Loucy (cell line): ENCODE measurements around the gene ENOX1.

ENCODE experiments used
- H2AFZ ChIP-seq: fragments of 200-600 bp; sonication (generic); 2 replicates; pipeline ENCODE4 v1.6.0; 2016; ENCODE audit warnings: antibody characterized with exemption, mild to moderate bottlenecking, low read length, moderate library complexity
- H3F3A ChIP-seq: fragments of 200-600 bp; 2 replicates; pipeline ENCODE4 v1.6.0; 2016; ENCODE audit warnings: antibody characterized with exemption, low read depth, mild to moderate bottlenecking
- H3K27me3 ChIP-seq: fragments of 200-600 bp; sonication (generic); 2 replicates; pipeline ENCODE4 v1.6.1; 2014; ENCODE audit warnings: low read length, mild to moderate bottlenecking; ENCODE audit not compliant: insufficient read depth, poor library complexity, severe bottlenecking
- H3K36me3 ChIP-seq: fragments of 200-600 bp; sonication (generic); 2 replicates; pipeline ENCODE4 v1.6.1; 2016; ENCODE audit warnings: low read length; ENCODE audit not compliant: insufficient read depth
- H3K4me1 ChIP-seq: fragments of 200-600 bp; sonication (generic); 2 replicates; pipeline ENCODE4 v1.5.1; 2014; ENCODE audit warnings: low read length, mild to moderate bottlenecking; ENCODE audit not compliant: insufficient read depth, poor library complexity, severe bottlenecking
- H3K4me2 ChIP-seq: fragments of 200-600 bp; sonication (generic); 2 replicates; pipeline ENCODE4 v1.6.0; 2014; ENCODE audit warnings: antibody characterized with exemption, low read length, low read depth, mild to moderate bottlenecking; ENCODE audit not compliant: poor library complexity, severe bottlenecking
- H3K4me3 ChIP-seq: fragments of 200-600 bp; sonication (generic); 2 replicates; pipeline ENCODE4 v1.5.1; 2014; ENCODE audit warnings: low read length, mild to moderate bottlenecking, mixed read lengths; ENCODE audit not compliant: poor library complexity, severe bottlenecking
- H3K79me2 ChIP-seq: fragments of 200-600 bp; sonication (generic); 2 replicates; pipeline ENCODE4 v1.6.1; 2014; ENCODE audit warnings: low read length; ENCODE audit not compliant: insufficient read depth
- H3K9ac ChIP-seq: fragments of 200-600 bp; sonication (generic); 2 replicates; pipeline ENCODE4 v1.6.0; 2014; ENCODE audit warnings: mild to moderate bottlenecking, low read depth, low read length, moderate library complexity; ENCODE audit not compliant: poor library complexity, severe bottlenecking
- H3K9me2 ChIP-seq: fragments of 200-600 bp; sonication (generic); replicated peaks from 2 replicates; pipeline ENCODE4 v1.6.1; 2016; ENCODE audit warnings: low read depth, low read length, mixed read lengths
- H3K9me3 ChIP-seq: fragments of 200-600 bp; sonication (generic); 2 replicates; pipeline ENCODE4 v1.6.1; 2014; ENCODE audit warnings: mild to moderate bottlenecking, antibody characterized with exemption, low read length, low read depth; ENCODE audit not compliant: insufficient read depth
- H4K20me1 ChIP-seq: fragments of 200-600 bp; sonication (generic); 2 replicates; pipeline ENCODE4 v1.6.0; 2014; ENCODE audit warnings: antibody characterized with exemption, low read length, mild to moderate bottlenecking; ENCODE audit not compliant: insufficient read depth, poor library complexity, severe bottlenecking
- EZH2phosphoT487 ChIP-seq: fragments of 200-600 bp; IDR thresholded peaks from 2 replicates; pipeline ENCODE4 v1.6.1; 2018; ENCODE audit warnings: antibody characterized with exemption, mild to moderate bottlenecking, moderate library complexity, borderline replicate concordance
- TF ChIP-seq, protein P1 (sequence below): fragments of 200-600 bp; sonication (generic); conservative IDR thresholded peaks from 2 replicates; pipeline ENCODE4 v1.5.1; 2014; ENCODE audit warnings: mild to moderate bottlenecking, antibody characterized with exemption, low read length

Gene ENOX1

DNA sequence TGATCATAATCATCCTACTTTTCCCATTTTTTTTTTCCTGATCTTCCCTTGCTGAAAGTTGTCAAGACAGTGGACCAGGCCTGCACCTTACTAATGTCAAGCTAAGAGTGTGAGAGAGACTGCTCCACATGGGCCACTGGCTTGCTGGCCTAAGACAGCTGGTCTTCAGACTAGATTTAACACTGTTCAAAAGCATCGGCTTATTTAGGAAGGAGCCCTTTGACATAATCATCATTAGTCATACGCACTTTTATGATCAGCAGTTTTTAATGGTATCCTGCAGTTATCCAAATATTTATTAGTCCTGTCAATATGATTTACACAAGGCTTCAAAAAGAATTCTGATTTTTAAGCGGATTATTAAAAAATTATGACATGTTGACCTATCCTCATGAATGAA lies 492.8 kb downstream of the ENOX1 start:
- no peak overlapping the region for H2AFZ ChIP-seq
- no peaks in the 10 kb centered on the region for H3F3A ChIP-seq
- no peaks in the 10 kb centered on the region for H4K20me1 ChIP-seq
- H3K27me3 ChIP-seq: no peaks in the 10 kb centered on the region
- no peak overlapping the region for H3K9ac ChIP-seq
- no peaks in the 10 kb centered on the region for H3K79me2 ChIP-seq
- no peaks in the 10 kb centered on the region for H3K36me3 ChIP-seq
- peaks cover 15% of the 10 kb centered on the region for H3K4me1 ChIP-seq
- TF ChIP-seq, protein P1, sequence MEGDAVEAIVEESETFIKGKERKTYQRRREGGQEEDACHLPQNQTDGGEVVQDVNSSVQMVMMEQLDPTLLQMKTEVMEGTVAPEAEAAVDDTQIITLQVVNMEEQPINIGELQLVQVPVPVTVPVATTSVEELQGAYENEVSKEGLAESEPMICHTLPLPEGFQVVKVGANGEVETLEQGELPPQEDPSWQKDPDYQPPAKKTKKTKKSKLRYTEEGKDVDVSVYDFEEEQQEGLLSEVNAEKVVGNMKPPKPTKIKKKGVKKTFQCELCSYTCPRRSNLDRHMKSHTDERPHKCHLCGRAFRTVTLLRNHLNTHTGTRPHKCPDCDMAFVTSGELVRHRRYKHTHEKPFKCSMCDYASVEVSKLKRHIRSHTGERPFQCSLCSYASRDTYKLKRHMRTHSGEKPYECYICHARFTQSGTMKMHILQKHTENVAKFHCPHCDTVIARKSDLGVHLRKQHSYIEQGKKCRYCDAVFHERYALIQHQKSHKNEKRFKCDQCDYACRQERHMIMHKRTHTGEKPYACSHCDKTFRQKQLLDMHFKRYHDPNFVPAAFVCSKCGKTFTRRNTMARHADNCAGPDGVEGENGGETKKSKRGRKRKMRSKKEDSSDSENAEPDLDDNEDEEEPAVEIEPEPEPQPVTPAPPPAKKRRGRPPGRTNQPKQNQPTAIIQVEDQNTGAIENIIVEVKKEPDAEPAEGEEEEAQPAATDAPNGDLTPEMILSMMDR: no peak
- no peak for TF ChIP-seq EZH2phosphoT487
- no peak overlapping the region for H3K4me3 ChIP-seq
- no peaks in the 10 kb centered on the region for H3K9me3 ChIP-seq
- no peak overlapping the region for H3K4me2 ChIP-seq
- H3K9me2 ChIP-seq: no peaks in the 10 kb centered on the region

DNA sequence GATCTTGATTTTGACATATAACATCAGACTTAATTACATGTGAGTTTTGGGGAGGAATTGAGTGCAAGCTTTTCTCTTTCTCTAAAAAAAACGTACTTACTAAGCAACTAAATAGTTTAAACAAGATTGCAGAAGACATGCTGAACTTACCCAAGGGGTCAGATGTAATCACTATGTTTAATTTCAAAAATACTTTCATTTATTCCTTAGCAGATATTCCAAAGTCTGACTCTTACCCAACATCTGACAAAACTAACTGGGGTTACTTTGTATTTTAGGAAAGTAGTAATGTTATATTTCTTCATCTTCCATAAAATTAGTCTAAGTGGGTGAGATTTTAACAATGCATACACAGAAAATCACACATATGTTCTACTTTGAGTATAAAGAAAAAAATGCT lies 493.2 kb downstream of the ENOX1 start:
- Histone ChIP-seq H3K27me3 (no peaks in the 10 kb centered on the region), H2AFZ (no peak overlapping the region), H3K9me3 (no peaks in the 10 kb centered on the region), H3K4me3 (no peak overlapping the region), H3K4me1 (peaks cover 16% of the 10 kb centered on the region), H3K36me3 (no peaks in the 10 kb centered on the region), H4K20me1 (no peaks in the 10 kb centered on the region), H3K9ac (no peak overlapping the region), H3K9me2 (no peaks in the 10 kb centered on the region), H3F3A (no peaks in the 10 kb centered on the region), H3K4me2 (no peak overlapping the region), H3K79me2 (no peaks in the 10 kb centered on the region)
- TF ChIP-seq, protein P1: no peak
- no peak for TF ChIP-seq EZH2phosphoT487

DNA sequence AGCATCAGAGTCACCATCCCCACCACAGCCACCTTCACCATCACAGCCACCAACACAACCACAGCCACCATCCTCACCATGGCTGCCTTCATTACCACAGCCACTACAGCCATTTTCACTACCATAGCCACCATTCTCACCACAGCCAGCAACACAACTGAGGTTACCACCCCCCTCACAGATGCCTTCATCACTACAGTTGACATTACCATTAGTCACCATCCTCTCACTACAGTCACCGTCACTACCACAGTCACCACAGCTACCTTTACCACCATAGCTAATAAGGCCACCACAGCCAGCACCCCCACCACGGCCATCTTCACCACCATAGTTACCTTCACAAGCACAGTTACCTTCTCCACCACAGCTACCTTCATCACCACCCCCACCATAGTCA lies 493.8 kb downstream of the ENOX1 start:
- no peaks in the 10 kb centered on the region for H3K9me2 ChIP-seq
- no peaks in the 10 kb centered on the region for H3F3A ChIP-seq
- H3K9ac ChIP-seq: no peak overlapping the region
- H3K4me3 ChIP-seq: no peak overlapping the region
- H4K20me1 ChIP-seq: no peaks in the 10 kb centered on the region
- H2AFZ ChIP-seq: no peak overlapping the region
- H3K9me3 ChIP-seq: no peaks in the 10 kb centered on the region
- peaks cover 16% of the 10 kb centered on the region for H3K4me1 ChIP-seq
- H3K27me3 ChIP-seq: no peaks in the 10 kb centered on the region
- no peaks in the 10 kb centered on the region for H3K36me3 ChIP-seq
- TF ChIP-seq EZH2phosphoT487: no peak
- TF ChIP-seq, protein P1: no peak
- H3K79me2 ChIP-seq: no peaks in the 10 kb centered on the region
- H3K4me2 ChIP-seq: no peak overlapping the region
